WTC11 (cell line): ENCODE measurements around the gene IL20RA. TPM values are rescaled to one million over a fixed set of nuclear protein-coding genes. Genes with fewer than 3 reads are reported as not detected.

Experiments used
- ATAC-seq: fragments of 200-7000 bp; cut with Tn5 transposase; 2 replicates; pipeline ENCODE4 v1.10.0; 2021; ENCODE audit warnings: mild to moderate bottlenecking, moderate library complexity
- CTCF ChIA-PET: fragments of 300-600 bp; sonication (Branson Sonifier 250); formaldehyde crosslinking; loops from one replicate; lab custom pipeline; 2021; ENCODE audit warnings: antibody characterized with exemption; lab: Charles Lee
- POLR2A ChIA-PET: fragments of 350-600 bp; sonication (Branson Sonifier 250); formaldehyde crosslinking; loops from one replicate; lab custom pipeline; 2021; ENCODE audit warnings: antibody characterized with exemption; lab: Charles Lee
- DNase-seq: peaks from one replicate; pipeline ENCODE4 v3.0.0; 2021; ENCODE audit warnings: low spot score
- H3K27ac Mint-ChIP-seq: 2 replicates; pipeline ENCODE4 v1.8.0; 2021; ENCODE audit warnings: mixed read lengths
- H3K27me3 Mint-ChIP-seq: 2 replicates; pipeline ENCODE4 v1.8.0; 2021; ENCODE audit warnings: low read depth, mild to moderate bottlenecking, moderate library complexity, mixed read lengths
- H3K36me3 Mint-ChIP-seq: 2 replicates; pipeline ENCODE4 v1.8.0; 2021; ENCODE audit warnings: mixed read lengths
- H3K4me1 Mint-ChIP-seq: 2 replicates; pipeline ENCODE4 v1.8.0; 2022; ENCODE audit warnings: mixed read lengths
- H3K4me3 Mint-ChIP-seq: 2 replicates; pipeline ENCODE4 v1.8.0; 2021; ENCODE audit warnings: mild to moderate bottlenecking, moderate library complexity, mixed read lengths
- H3K9me3 Mint-ChIP-seq: 2 replicates; pipeline ENCODE4 v1.8.0; 2021; ENCODE audit warnings: mixed read lengths
- ATF2 ChIP-seq: sonication (generic); formaldehyde crosslinking; IDR thresholded peaks from 2 replicates; pipeline ENCODE4 v1.8.1; 2022; ENCODE audit warnings: low read depth, missing genetic modification reagents, borderline replicate concordance
- ATF3 ChIP-seq: sonication (generic); formaldehyde crosslinking; conservative IDR thresholded peaks from 2 replicates; pipeline ENCODE4 v1.8.1; 2022; ENCODE audit warnings: mild to moderate bottlenecking, missing genetic modification reagents
- E2F5 ChIP-seq: sonication (generic); formaldehyde crosslinking; IDR thresholded peaks from 2 replicates; pipeline ENCODE4 v1.8.1; 2022; ENCODE audit warnings: mild to moderate bottlenecking, moderate library complexity, missing genetic modification reagents
- FOXK1 ChIP-seq: sonication (generic); formaldehyde crosslinking; IDR thresholded peaks from 2 replicates; pipeline ENCODE4 v1.8.0; 2022; ENCODE audit warnings: mild to moderate bottlenecking, moderate library complexity, missing genetic modification reagents
- GTF2I ChIP-seq: fragments of 250-450 bp; sonication (Bioruptor Pico); conservative IDR thresholded peaks from 2 replicates; pipeline ENCODE4 v1.4.0; 2021; ENCODE audit warnings: mild to moderate bottlenecking
- HMGXB4 ChIP-seq: sonication (generic); formaldehyde crosslinking; IDR thresholded peaks from 2 replicates; pipeline ENCODE4 v1.8.1; 2023; ENCODE audit warnings: mild to moderate bottlenecking, moderate library complexity, missing genetic modification reagents
- MYBL2 ChIP-seq: sonication (generic); formaldehyde crosslinking; IDR thresholded peaks from 2 replicates; pipeline ENCODE4 v1.8.1; 2023; ENCODE audit warnings: mild to moderate bottlenecking, moderate library complexity, missing genetic modification reagents
- NFATC4 ChIP-seq: fragments of 250-450 bp; sonication (Bioruptor Pico); IDR thresholded peaks from 2 replicates; pipeline ENCODE4 v1.9.0; 2021; ENCODE audit warnings: mild to moderate bottlenecking
- NR2C2 ChIP-seq: sonication (generic); formaldehyde crosslinking; IDR thresholded peaks from 2 replicates; pipeline ENCODE4 v1.8.0; 2022; ENCODE audit warnings: mild to moderate bottlenecking, missing genetic modification reagents
- SMAD4 ChIP-seq: sonication (generic); formaldehyde crosslinking; IDR thresholded peaks from 2 replicates; pipeline ENCODE4 v1.8.0; 2022; ENCODE audit warnings: mild to moderate bottlenecking, missing genetic modification reagents
- TCF7 ChIP-seq: sonication (generic); formaldehyde crosslinking; IDR thresholded peaks from 2 replicates; pipeline ENCODE4 v1.8.0; 2022; ENCODE audit warnings: mild to moderate bottlenecking, low read depth, missing genetic modification reagents, moderate library complexity
- TP53 ChIP-seq: sonication (generic); formaldehyde crosslinking; IDR thresholded peaks from 2 replicates; pipeline ENCODE4 v1.8.1; 2023; ENCODE audit warnings: mild to moderate bottlenecking, missing genetic modification reagents
- ZMAT4 ChIP-seq: fragments of 250-450 bp; sonication (Bioruptor Pico); IDR thresholded peaks from 2 replicates; pipeline ENCODE4 v1.9.0; 2021; ENCODE audit warnings: mild to moderate bottlenecking
- ZNF121 ChIP-seq: sonication (generic); formaldehyde crosslinking; IDR thresholded peaks from 2 replicates; pipeline ENCODE4 v1.8.0; 2023; ENCODE audit warnings: missing genetic modification reagents
- ZNF263 ChIP-seq: sonication (generic); formaldehyde crosslinking; IDR thresholded peaks from 2 replicates; pipeline ENCODE4 v1.8.1; 2022; ENCODE audit warnings: low read depth, mild to moderate bottlenecking, moderate library complexity, missing genetic modification reagents
- ZNF396 ChIP-seq: fragments of 250-450 bp; sonication (Bioruptor Pico); IDR thresholded peaks from 2 replicates; pipeline ENCODE4 v1.8.0; 2021; ENCODE audit warnings: mild to moderate bottlenecking, moderate library complexity, borderline replicate concordance
- ZNF416 ChIP-seq: fragments of 250-450 bp; sonication (Bioruptor Pico); IDR thresholded peaks from 2 replicates; pipeline ENCODE4 v1.9.0; 2021; ENCODE audit warnings: mild to moderate bottlenecking, inconsistent platforms
- total RNA-seq: library from RNA; stranded (reverse); gene quantifications from 3 replicates; pipeline ENCODE4 v1.2.3, GENCODE V29; 2021
- TF ChIP-seq, protein P1 (sequence below): sonication (generic); formaldehyde crosslinking; IDR thresholded peaks from 2 replicates; pipeline ENCODE4 v1.8.0; 2022; ENCODE audit warnings: mild to moderate bottlenecking, missing genetic modification reagents
- TF ChIP-seq, protein P2 (sequence below): fragments of 200-600 bp; IDR thresholded peaks from 2 replicates; pipeline ENCODE4 v1.8.0; 2022; ENCODE audit warnings: antibody characterized with exemption
- TF ChIP-seq, protein P3 (sequence below): sonication (generic); formaldehyde crosslinking; IDR thresholded peaks from 2 replicates; pipeline ENCODE4 v1.8.0; 2022; ENCODE audit warnings: mild to moderate bottlenecking, missing genetic modification reagents
- TF ChIP-seq, protein P4 (sequence below): sonication (generic); formaldehyde crosslinking; IDR thresholded peaks from 2 replicates; pipeline ENCODE4 v1.8.1; 2023; ENCODE audit warnings: mild to moderate bottlenecking, missing genetic modification reagents
- TF ChIP-seq, protein P5 (sequence below): sonication (generic); formaldehyde crosslinking; IDR thresholded peaks from 2 replicates; pipeline ENCODE4 v1.8.0; 2022; ENCODE audit warnings: mild to moderate bottlenecking, missing genetic modification reagents

The IL20RA gene
- total RNA-seq, 1 experiment from 2014 or later, result 1.3 TPM

DNA sequence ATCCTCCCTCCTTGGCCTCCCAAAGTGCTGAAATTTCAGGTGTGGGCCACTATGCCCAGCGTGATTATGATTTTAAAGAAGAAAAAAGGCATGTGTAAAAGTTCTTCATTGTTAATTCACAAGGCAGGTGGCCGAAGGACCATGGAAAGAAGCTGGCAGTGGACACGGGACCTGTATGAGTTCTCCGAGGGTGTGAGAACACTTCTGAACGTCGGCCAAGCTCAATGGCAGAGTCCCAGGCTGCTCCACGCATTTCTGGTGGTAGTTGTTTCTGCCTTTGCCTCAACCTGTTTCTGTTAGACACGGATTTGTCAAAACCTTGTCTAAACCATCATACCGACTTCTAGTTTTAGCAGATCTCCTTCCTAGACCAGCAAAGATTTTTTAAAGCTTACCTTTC is 36.6 kb downstream of the IL20RA start:
- H3K4me3 Mint-ChIP-seq, result no peak overlapping the region
- CTCF ChIA-PET, result no interaction called here
- peaks cover 3% of the 10 kb centered on the region for H3K4me1 Mint-ChIP-seq

GRCh38 chr6:137006056-137006455 is 38.7 kb downstream of the IL20RA start:
- ATAC-seq, result no peak
- no peak overlapping the region for H3K27ac Mint-ChIP-seq
- TF ChIP-seq TP53 (no peak), ATF2 (no peak)
- H3K27me3 Mint-ChIP-seq, result peaks cover 6% of the 10 kb centered on the region
- POLR2A ChIA-PET, result no interaction called here
- no peak overlapping the region for H3K4me3 Mint-ChIP-seq
- H3K36me3 Mint-ChIP-seq, result no peaks in the 10 kb centered on the region
- CTCF ChIA-PET, result no interaction called here
- no peaks in the 10 kb centered on the region for H3K9me3 Mint-ChIP-seq
- peaks cover 24% of the 10 kb centered on the region for H3K4me1 Mint-ChIP-seq
- no peak for DNase-seq

More for the DNA sequence above, 36.6 kb downstream of the IL20RA start:
- Mint-ChIP-seq H3K9me3 (no peaks in the 10 kb centered on the region), H3K27ac (no peak overlapping the region), H3K36me3 (no peaks in the 10 kb centered on the region), H3K27me3 (peaks cover 3% of the 10 kb centered on the region)
- ATAC-seq, result no peak
- TF ChIP-seq ZNF416 (CRISPR knock-in tag), result no peak
- TF ChIP-seq ZNF396, result no peak
- TF ChIP-seq HMGXB4 (CRISPR knock-in tag), result no peak
- TF ChIP-seq MYBL2, result no peak
- no peak for TF ChIP-seq E2F5 (CRISPR knock-in tag)
- TF ChIP-seq, protein P1, sequence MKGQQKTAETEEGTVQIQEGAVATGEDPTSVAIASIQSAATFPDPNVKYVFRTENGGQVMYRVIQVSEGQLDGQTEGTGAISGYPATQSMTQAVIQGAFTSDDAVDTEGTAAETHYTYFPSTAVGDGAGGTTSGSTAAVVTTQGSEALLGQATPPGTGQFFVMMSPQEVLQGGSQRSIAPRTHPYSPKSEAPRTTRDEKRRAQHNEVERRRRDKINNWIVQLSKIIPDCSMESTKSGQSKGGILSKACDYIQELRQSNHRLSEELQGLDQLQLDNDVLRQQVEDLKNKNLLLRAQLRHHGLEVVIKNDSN, result no peak
- TF ChIP-seq, protein P2, sequence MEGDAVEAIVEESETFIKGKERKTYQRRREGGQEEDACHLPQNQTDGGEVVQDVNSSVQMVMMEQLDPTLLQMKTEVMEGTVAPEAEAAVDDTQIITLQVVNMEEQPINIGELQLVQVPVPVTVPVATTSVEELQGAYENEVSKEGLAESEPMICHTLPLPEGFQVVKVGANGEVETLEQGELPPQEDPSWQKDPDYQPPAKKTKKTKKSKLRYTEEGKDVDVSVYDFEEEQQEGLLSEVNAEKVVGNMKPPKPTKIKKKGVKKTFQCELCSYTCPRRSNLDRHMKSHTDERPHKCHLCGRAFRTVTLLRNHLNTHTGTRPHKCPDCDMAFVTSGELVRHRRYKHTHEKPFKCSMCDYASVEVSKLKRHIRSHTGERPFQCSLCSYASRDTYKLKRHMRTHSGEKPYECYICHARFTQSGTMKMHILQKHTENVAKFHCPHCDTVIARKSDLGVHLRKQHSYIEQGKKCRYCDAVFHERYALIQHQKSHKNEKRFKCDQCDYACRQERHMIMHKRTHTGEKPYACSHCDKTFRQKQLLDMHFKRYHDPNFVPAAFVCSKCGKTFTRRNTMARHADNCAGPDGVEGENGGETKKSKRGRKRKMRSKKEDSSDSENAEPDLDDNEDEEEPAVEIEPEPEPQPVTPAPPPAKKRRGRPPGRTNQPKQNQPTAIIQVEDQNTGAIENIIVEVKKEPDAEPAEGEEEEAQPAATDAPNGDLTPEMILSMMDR, result no peak
- TF ChIP-seq ZMAT4 (CRISPR knock-in tag), result no peak
- no peak for TF ChIP-seq FOXK1 (CRISPR knock-in tag)
- no peak for TF ChIP-seq TCF7
- no peak for TF ChIP-seq ZNF263 (CRISPR knock-in tag)
- no peak for TF ChIP-seq ZNF121 (CRISPR knock-in tag)
- DNase-seq, result no peak
- POLR2A ChIA-PET, result no interaction called here

GRCh38 chr6:137005073-137005472 is 39.7 kb downstream of the IL20RA start:
- Mint-ChIP-seq H3K27me3 (peaks cover 6% of the 10 kb centered on the region), H3K36me3 (no peaks in the 10 kb centered on the region), H3K4me3 (no peak overlapping the region), H3K27ac (no peak overlapping the region), H3K9me3 (no peaks in the 10 kb centered on the region), H3K4me1 (peaks cover 29% of the 10 kb centered on the region)
- ChIA-PET CTCF (interaction anchor here (0.7 kb wide), 1 partner anchor 36 kb away, joined by 4 read pairs; no protein-coding TSS in a partner anchor), POLR2A (no interaction called here)
- no peak for DNase-seq
- no peak for ATAC-seq
- TF ChIP-seq NFATC4 (CRISPR knock-in tag) (no peak), NR2C2 (CRISPR knock-in tag) (no peak), GTF2I (CRISPR knock-in tag) (no peak), ATF3 (no peak), SMAD4 (CRISPR knock-in tag) (no peak)
- TF ChIP-seq, protein P3, sequence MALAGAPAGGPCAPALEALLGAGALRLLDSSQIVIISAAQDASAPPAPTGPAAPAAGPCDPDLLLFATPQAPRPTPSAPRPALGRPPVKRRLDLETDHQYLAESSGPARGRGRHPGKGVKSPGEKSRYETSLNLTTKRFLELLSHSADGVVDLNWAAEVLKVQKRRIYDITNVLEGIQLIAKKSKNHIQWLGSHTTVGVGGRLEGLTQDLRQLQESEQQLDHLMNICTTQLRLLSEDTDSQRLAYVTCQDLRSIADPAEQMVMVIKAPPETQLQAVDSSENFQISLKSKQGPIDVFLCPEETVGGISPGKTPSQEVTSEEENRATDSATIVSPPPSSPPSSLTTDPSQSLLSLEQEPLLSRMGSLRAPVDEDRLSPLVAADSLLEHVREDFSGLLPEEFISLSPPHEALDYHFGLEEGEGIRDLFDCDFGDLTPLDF (CRISPR knock-in tag), result no peak
- TF ChIP-seq, protein P4, sequence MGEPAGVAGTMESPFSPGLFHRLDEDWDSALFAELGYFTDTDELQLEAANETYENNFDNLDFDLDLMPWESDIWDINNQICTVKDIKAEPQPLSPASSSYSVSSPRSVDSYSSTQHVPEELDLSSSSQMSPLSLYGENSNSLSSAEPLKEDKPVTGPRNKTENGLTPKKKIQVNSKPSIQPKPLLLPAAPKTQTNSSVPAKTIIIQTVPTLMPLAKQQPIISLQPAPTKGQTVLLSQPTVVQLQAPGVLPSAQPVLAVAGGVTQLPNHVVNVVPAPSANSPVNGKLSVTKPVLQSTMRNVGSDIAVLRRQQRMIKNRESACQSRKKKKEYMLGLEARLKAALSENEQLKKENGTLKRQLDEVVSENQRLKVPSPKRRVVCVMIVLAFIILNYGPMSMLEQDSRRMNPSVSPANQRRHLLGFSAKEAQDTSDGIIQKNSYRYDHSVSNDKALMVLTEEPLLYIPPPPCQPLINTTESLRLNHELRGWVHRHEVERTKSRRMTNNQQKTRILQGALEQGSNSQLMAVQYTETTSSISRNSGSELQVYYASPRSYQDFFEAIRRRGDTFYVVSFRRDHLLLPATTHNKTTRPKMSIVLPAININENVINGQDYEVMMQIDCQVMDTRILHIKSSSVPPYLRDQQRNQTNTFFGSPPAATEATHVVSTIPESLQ (CRISPR knock-in tag), result no peak
- TF ChIP-seq, protein P1, result no peak
- TF ChIP-seq, protein P5, sequence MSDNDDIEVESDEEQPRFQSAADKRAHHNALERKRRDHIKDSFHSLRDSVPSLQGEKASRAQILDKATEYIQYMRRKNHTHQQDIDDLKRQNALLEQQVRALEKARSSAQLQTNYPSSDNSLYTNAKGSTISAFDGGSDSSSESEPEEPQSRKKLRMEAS (CRISPR knock-in tag), result no peak
